Measurements from ENCODE around the gene SLC6A19.

Gene SLC6A19

DNA sequence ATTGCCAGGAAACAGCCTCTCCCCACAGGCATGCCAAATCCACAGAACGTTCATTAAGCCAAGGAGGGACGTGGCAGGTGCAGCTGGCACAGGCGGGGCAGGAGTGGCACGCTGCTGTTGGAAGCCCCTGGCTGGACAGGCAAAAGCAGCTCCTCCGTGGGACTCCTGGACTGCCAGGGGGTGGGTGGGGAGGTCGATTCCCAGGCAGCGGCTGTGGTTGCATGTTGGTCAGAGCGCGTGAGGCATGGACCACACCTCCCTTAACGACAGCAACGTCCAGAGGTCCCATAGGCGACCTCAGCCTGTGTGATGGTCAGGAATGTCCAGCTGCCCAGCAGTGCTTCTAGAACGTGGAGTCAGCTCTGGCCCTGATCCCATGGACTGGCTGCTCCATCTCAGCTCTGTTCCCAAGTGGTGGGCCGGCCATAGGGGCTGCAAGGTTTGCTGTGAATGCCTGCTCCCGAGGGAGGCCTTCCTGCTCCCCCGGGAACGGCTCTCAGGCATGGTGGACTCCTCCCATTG lies 6.9 kb downstream of the SLC6A19 start:
- no peak for DNase-seq (ENCODE audit: low read depth in 1 of 2, low spot score in 1 of 2)

DNA sequence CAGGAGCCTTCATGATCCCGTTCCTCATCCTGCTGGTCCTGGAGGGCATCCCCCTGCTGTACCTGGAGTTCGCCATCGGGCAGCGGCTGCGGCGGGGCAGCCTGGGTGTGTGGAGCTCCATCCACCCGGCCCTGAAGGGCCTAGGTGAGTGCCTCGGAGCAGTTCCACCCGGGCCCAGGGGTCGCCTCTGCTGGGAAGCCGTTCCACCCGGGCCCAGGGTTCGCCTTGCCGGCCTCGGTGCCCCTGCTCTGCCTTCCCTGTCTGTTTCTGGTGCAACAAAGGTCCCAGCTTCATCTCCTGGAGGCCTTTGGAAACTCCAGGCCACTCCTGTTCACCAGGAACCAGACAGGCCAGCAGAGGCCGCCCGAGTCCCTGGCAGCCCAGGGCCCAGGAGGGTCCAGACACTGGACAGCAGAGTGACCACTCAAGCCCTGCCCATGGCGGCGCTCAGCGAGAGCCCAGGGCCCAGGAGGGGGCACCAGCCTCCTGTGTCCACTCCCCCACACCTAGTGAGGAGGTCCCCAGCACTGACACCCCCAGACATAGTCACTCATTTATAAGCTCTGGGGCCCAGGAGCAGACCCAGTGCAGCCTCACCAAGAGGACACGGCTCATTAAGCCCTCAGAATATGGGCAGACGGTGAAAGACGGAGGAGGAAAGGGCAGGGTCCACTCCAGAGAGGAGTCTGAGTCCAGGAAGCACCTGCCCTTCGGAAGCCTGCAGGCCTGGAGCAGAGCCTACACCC lies 7.5 kb downstream of the SLC6A19 start:
- DNase-seq (ENCODE audit: low read depth in 1 of 2, low spot score in 1 of 2): no peak

DNA sequence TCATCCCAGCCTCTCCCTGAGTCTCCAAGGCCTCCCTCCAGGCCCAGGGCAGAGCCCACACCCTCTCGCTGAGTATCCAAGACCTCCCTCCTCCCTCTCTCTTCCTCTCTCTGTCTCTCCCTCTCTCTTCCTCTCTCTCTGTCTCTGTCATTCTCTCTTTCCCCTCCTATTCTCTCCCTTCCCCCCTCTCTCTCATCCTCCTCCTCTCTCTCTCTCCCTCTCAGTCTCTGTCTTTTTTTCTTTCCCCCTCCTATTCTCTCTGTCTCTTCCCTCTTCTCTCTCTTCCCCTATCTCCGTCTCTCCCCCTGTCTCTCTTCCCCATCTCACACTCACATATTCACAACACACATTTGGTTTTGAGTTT lies 8.1 kb downstream of the SLC6A19 start:
- DNase-seq (ENCODE audit: low read depth in 1 of 2, low spot score in 1 of 2): no peak

DNA sequence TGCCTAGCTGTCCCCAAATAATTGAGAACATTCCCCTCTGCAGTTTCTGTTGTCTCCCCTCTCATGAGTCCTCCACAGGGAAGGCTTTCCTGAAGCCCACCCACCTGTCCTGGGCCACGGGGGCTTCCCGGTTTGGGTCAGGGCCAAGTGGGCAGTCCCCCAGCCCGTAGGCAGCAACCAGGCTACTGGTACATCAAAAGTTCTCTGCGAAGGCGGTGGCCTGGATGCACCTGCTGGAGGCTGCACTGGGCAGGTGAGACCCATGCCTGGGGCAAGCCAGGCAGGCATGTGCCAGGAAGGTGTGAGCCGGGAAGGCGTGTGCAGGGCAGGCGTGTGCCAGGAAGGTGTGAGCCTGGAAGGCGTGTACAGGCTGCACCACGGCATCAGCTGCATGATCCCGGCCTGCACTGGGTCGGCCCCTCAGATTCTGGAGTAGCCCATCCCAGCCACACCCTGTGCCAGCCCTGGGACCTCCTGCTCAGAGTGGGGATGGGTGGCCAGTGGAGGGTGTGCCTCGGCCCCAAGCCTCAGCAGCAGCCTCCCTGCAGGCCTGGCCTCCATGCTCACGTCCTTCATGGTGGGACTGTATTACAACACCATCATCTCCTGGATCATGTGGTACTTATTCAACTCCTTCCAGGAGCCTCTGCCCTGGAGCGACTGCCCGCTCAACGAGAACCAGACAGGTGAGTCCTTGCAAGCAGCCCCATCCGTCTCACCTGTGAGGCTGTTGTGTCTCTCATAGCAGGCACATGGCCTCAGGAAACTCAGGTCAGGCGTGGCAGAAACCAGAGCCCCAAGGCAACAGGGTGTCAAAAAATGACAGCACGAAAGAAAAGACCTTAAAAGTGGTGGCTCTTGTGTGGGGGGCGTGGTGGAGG lies 8.7 kb downstream of the SLC6A19 start:
- DNase-seq (ENCODE audit: low read depth in 1 of 2, low spot score in 1 of 2): no peak

DNA sequence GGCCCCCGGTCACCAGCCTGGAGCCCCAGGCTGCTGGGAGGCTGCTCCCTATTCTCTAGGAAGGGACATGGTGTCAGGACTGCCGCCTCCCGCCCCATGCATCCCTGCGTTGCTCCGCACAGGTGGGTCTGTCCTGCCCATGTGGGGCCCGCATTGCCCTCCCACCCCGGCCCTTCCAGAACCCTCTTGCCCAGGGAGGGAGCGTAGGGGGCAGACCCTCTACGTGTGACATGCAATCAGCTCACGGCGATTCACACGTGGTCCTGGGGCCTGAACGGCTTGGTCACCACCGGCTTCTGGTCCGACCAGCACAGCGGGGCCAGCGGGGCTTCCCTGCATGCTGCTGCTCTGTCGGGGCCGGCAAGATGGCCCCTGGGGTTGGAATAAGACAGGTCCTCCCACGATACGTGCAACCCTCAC lies 9.4 kb downstream of the SLC6A19 start:
- no peak for DNase-seq (ENCODE audit: low read depth in 1 of 2, low spot score in 1 of 2)

DNA sequence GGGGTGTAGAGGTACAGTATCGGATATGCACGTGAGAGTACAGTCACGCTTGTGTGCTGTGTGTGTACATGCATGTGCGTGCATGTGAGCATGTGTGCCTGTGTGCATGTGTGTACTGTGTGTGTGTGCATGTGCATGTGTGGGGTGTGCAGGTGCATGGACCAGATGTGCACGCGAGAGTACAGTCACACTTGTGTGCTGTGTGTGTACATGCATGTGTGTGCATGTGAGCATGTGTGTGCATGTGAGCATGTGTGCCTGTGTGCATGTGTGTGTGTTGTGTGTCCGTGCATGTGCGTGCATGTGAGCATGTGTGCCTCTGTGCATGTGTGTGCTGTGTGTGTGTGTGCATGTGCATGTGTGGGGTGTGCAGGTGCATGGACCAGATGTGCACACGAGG lies 10.3 kb downstream of the SLC6A19 start:
- DNase-seq (ENCODE audit: low read depth in 1 of 2, low spot score in 1 of 2): no peak

DNA sequence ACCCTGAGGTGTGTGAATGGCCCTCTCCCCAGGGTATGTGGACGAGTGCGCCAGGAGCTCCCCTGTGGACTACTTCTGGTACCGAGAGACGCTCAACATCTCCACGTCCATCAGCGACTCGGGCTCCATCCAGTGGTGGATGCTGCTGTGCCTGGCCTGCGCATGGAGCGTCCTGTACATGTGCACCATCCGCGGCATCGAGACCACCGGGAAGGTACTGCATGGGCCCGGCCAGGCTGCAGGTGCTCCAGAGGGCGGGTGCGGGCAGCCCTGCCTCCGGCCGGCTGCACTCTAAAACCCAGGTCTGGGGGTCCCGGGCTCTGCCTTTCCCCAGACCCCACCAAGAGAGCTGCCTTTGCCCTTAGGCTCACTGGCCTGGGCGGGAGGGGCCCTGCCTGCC lies 10.9 kb downstream of the SLC6A19 start:
- no peak for DNase-seq (ENCODE audit: low read depth in 1 of 2, low spot score in 1 of 2)

DNA sequence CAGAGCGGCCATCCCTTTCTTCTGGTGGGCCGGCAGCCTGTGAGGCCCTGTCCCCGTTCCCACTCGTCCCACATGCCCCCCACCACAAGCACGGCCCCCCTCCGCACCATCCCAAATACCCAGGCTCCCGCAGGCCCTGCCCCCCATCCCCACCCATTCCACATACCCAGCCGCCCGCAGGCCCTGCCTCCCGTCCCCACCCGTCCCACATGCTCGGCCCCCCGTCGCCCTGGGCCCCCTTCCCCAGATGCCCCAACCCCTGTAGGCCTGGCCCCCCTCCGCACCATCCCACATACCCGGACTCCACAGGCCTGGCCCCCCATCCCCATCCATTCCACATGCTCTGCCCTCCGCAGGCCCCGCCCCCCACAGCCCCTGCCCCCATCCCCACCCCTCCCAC lies 11.5 kb downstream of the SLC6A19 start:
- DNase-seq (ENCODE audit: low read depth in 1 of 2, low spot score in 1 of 2): no peak

DNA sequence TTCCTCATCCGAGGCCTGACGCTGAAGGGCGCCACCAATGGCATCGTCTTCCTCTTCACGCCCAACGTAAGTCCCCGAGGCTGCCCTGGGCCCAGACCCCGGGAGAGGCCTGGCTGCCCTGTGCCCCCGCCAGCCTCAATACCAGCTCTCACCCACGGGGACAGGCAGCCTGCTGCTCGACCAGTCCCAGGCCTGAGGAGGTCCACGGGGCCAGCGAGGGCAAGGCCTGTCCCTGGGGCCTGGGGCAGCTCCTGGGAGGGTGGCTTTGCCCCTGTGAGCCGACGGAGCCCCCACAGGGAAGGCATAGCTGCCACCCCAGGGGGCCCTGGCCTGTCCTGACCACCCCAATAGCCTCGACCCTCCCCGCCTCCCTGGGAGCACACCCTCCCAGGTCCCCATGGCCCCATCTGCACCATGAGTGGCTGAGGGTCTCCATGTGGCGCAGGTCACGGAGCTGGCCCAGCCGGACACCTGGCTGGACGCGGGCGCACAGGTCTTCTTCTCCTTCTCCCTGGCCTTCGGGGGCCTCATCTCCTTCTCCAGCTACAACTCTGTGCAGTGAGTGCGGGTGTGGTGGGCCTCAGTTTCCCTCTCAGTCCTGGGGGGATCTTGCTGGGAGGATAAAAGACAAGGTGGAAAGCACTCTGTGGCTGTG lies 12.2 kb downstream of the SLC6A19 start:
- DNase-seq (ENCODE audit: low read depth in 1 of 2, low spot score in 1 of 2): no peak

DNA sequence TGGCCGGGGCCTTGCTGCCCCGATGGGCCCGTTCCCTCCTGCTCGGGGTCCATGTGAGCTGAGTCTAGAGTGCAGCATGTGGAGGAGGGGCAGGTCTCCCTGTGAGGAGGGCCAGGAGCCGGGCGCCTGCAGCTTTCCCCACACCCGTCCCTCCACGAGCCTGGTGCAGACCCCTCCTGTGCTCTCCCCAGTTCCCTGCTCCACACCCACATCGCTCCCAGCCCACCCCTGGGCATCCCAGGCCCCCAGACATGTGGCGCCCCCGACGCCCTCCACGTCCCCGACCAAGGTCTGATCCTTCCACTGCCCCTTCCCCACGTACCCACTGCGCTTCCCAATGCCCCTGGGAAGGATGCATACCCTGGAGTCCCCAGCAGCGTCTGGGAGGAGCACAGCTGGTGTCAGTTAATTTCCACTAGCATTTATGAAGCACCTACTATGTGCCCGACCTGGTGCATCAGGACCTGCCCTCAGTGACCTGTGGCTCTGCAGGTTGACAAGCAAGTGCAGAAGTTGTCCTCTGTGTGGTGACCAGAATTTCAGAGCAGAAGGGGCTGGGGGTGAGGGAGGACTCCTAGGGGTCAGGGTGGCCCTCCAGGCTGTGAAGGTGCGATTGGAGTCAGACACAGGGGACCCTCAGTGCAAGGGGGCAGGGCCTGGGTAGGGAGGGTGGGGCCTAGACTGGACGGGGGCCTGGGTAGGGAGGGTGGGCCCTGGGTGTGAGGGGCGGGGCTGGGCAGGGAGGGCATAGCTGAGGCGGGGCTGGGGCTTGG lies 13.0 kb downstream of the SLC6A19 start:
- no peak for DNase-seq (ENCODE audit: low read depth in 1 of 2, low spot score in 1 of 2)

DNA sequence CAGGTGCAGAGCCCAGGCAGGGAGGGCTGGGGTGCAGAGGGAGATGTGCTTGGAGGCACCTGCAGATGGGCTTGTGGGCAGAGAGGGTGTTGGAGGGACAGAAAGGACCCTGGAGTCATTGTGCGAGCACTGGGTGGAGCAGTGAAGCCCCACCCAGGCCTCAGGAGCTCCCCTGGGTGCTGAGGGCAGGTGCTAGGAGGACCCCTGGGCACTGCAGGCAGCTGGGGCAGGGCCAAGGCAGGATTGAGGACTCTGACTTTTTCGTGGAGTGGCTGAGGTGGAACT lies 13.5 kb downstream of the SLC6A19 start:
- no peak for DNase-seq (ENCODE audit: low read depth in 1 of 2, low spot score in 1 of 2)

DNA sequence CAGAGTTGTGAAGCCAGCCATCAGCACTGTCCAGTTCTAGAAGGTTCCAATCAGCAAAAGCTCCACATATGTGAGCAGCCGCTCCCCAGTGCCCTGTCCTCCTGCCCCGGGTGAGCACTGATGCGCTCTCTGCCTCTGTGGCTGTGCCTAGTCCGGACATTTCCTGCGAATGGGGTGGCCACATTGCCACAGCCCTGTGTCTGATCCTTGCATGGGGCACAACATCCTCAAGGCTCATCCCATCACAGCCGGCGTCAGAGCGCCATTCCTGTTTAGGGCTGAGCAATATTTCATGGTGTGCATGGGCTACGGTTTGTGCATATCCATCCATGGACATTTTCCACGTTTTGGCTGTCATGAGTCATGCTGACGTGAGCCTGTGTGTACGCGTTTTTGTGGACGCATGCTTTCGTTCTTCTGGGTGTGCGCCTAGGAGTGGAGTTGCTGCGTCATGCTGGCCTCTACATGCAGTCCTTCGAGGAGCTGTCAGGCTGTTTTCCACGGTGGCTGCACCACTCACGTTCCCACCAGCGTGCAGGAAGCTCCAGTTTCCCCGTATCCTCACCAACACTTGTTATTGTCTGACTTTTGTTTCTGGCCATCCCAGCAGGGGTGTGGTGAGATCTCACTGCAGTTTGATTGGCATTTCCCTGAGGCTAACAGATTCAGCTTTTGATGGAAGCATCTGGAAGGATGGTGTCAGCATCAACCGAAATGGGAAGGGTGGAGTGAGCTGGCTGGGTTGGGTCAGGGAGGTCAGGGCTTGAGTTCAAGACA lies 14.1 kb downstream of the SLC6A19 start:
- DNase-seq (ENCODE audit: low read depth in 1 of 2, low spot score in 1 of 2): no peak

DNA sequence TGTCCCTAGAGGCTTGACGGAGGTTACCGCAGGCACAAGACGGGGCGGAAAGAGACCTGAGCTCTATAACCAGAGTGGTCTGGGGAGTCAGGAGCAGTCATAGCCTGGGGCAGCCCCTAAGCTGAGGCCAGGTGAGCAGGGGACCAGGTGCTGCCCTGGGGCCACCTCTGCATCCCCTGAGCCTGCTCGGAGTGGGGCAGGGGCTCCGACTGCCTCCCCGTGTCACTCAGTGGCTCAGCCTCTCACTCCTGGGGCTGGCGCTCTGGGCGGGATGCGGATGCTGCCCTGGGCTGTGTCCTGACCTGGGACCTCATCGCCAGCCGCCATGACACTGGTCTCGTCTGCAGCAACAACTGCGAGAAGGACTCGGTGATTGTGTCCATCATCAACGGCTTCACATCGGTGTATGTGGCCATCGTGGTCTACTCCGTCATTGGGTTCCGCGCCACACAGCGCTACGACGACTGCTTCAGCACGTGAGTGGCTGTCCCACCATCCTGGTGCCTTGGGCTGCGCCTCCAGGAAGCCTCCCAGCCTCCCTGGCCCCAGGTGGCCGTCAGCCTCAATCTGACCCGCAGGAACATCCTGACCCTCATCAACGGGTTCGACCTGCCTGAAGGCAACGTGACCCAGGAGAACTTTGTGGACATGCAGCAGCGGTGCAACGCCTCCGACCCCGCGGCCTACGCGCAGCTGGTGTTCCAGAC lies 15.0 kb downstream of the SLC6A19 start:
- DNase-seq (ENCODE audit: low read depth in 1 of 2, low spot score in 1 of 2): no peak

DNA sequence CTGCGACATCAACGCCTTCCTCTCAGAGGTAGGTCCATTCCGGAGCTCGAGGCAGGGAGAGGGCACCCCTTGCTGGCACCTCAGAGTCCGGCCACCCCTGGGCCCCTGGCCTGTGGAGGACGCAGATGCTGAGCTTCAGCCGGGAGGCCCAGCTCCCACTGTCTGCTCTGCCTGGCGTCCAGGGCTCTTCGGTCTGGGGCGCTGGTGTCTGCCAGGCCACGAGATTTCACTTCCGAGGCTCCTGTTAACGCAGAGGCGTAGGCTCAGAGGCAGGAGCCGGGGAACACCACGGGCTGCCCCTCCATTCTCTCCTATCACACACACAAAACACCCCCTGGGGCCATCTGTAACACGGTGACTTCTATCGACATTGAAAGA lies 15.5 kb downstream of the SLC6A19 start:
- DNase-seq (ENCODE audit: low read depth in 1 of 2, low spot score in 1 of 2): no peak

DNA sequence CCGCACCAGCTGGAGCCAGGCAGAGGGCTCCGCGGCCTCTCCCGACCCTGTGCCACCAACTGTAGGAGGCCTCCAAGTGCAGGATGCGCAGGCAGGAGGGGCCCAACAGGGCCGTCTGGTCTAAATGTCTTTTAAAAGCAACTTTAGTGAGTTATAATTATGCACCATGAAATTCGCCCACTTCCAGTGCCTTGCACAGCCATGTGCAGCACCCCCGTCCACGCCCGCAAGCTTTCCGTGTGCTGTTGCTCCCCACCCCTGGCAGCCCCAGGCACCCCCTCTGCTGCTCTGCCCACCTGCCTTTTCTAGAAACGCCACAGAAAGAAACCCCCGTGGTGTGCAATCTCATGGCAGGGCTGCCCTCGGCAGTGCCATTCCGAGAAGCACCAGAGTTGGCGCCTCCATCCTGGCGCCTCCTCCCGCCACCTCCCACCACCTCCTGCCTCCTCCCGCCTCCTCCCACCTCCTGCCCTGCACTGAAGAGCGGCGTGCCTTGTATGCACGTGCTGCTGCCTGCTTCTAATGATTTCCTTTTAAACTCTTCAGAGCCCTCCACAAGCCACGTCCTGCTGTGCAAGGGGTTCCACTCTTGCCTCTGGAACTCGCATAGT lies 16.3 kb downstream of the SLC6A19 start:
- no peak for DNase-seq (ENCODE audit: low read depth in 1 of 2, low spot score in 1 of 2)

DNA sequence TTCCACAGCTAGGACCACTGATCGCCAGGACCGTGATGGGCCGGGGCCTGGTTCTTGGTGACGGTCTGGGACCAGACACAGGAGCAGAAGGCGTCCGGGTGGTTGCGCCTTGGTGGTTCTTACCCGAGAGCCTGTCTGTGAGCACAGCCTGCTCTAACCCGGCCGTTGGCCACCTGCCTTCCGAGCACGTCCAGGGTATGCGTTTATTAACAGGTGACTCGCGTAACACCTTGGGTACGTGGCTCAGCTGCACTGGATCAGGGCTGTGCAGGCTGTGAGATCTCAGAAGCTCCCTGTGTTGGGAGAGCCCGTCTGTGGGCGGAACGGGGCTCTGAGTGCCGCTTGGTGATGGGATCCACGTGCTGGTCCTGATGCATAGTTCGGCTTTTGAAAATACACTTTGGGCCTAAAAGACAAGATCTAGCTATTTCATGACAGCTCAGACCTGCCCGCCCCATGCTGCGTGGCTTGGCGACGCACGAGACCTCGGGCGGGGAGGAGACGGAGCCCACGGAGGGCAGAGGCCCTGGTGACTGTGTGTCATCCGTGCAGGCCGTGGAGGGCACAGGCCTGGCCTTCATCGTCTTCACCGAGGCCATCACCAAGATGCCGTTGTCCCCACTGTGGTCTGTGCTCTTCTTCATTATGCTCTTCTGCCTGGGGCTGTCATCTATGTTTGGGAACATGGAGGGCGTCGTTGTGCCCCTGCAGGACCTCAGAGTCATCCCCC lies 17.1 kb downstream of the SLC6A19 start:
- no peak for DNase-seq (ENCODE audit: low read depth in 1 of 2, low spot score in 1 of 2)

DNA sequence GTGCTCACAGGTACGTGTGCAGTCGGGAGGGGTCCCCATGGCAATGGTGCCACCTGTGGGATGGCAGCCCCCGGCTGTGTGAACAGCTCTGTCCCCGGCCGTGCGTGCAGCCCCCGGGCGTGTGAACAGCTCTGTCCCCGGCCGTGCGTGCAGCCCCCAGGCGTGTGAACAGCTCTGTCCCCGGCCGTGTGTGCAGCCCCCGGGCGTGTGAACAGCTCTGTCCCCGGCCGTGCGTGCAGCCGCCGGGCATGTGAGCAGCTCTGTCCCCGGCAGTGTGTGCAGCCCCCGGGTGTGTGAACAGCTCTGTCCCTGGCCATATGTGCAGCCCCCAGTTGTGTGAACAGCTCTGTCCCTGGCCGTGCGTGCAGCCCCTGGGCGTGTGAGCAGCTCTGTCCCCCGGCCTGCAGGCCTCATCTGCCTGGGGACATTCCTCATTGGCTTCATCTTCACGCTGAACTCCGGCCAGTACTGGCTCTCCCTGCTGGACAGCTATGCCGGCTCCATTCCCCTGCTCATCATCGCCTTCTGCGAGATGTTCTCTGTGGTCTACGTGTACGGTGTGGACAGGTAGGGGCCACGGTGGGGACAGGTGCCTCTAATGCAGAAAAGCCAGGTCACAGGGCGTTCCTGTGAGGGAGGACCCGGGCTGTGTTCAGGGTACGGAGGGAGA lies 17.8 kb downstream of the SLC6A19 start:
- no peak for DNase-seq (ENCODE audit: low read depth in 1 of 2, low spot score in 1 of 2)

DNA sequence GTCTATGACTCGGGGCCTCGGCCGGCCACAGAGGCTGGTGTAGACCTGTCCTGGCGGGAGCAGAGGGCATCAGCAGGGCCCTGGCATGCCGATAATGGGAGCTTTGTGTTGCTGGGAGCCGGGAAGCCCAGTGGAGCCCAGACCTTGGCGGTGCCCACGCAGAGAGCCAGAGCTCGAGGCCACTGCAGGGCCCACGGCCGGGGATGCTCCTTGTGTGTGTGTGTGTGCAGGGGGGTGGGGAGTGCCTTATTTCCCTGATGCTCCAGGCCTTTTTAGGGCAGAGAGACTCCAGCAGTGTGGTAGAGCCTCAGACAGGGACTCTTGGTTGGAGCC lies 18.3 kb downstream of the SLC6A19 start:
- DNase-seq (ENCODE audit: low read depth in 1 of 2, low spot score in 1 of 2): no peak
